Activated effector memory CD4-positive, alpha-beta T cell treated with anti-CD3 and anti-CD28 coated beads, Interleukin-2, amount 50 U/mL, for 16 hours (primary cell): Measurements from ENCODE around the gene SNRNP200.
"Not testable (repeated sequence)": the region's sequence is repeated elsewhere in the genome, so short reads cannot be mapped to it uniquely, and the experiment has no call there.

ENCODE experiments used
- DNase-seq: peaks from one replicate; pipeline ENCODE4 v3.0.0-alpha.2; 2020

The SNRNP200 gene

GRCh38 chr2:96325041-96325883, 19.9 kb upstream of the SNRNP200 start, which contains the start of gene ITPRIPL1:
TSS of gene ITPRIPL1 (plus strand) at chr2:96325317. CDS start at chr2:96325840, 523 bp downstream.
- DNase-seq, result peak; percentile 78

- DNase-seq, result peak; percentile 71
Observed at GRCh38 chr2:96324721-96325040, 19.3 kb upstream of the SNRNP200 start.

GRCh38 chr2:96323849-96324248, 18.5 kb upstream of the SNRNP200 start:
- DNase-seq, result no peak

GRCh38 chr2:96320728-96321622, 15.6 kb upstream of the SNRNP200 start:
- DNase-seq, result peak; percentile 74

GRCh38 chr2:96320326-96320725, 15.0 kb upstream of the SNRNP200 start:
- DNase-seq, result no peak

- peak; percentile 53 for DNase-seq
Observed at GRCh38 chr2:96319396-96319795, 14.1 kb upstream of the SNRNP200 start.

GRCh38 chr2:96318723-96319122, 13.4 kb upstream of the SNRNP200 start:
- DNase-seq, result no peak

- peak; percentile 34 for DNase-seq
Observed at GRCh38 chr2:96317584-96317997, 12.2 kb upstream of the SNRNP200 start.

GRCh38 chr2:96316999-96317398, 11.7 kb upstream of the SNRNP200 start:
- DNase-seq, result peak; percentile 12

GRCh38 chr2:96315400-96316071, 10.2 kb upstream of the SNRNP200 start:
- DNase-seq, result peak; percentile 71

- DNase-seq, result no peak
Observed at GRCh38 chr2:96315005-96315399, 9.7 kb upstream of the SNRNP200 start.

GRCh38 chr2:96308248-96308647, 2.9 kb upstream of the SNRNP200 start:
- DNase-seq, result peak; percentile 39

- peak; percentile 36 for DNase-seq
Observed at GRCh38 chr2:96306370-96306769, 1.0 kb upstream of the SNRNP200 start.

GRCh38 chr2:96305979-96306308, 598 bp upstream of the SNRNP200 start:
- DNase-seq, result no peak

- peak; percentile 62 for DNase-seq
Observed at GRCh38 chr2:96304606-96305005, 740 bp downstream of the SNRNP200 start.

- no peak for DNase-seq
Observed at GRCh38 chr2:96301865-96302264, 3.5 kb downstream of the SNRNP200 start.

- DNase-seq, result no peak
Observed at GRCh38 chr2:96296925-96297324, 8.4 kb downstream of the SNRNP200 start.

GRCh38 chr2:96294271-96294670, 11.1 kb downstream of the SNRNP200 start:
- DNase-seq, result not testable (repeated sequence)

GRCh38 chr2:96291751-96292150, 13.6 kb downstream of the SNRNP200 start:
- no peak for DNase-seq

GRCh38 chr2:96287273-96287856, 18.0 kb downstream of the SNRNP200 start:
- no peak for DNase-seq

- DNase-seq, result no peak
Observed at GRCh38 chr2:96276787-96277499, 28.4 kb downstream of the SNRNP200 start.

- DNase-seq, result no peak
Observed at GRCh38 chr2:96274355-96275056, 30.8 kb downstream of the SNRNP200 start.
